Activated T-helper 1 cell treated with anti-CD3 and anti-CD28 coated beads, Interleukin-2, amount 50 U/mL, for 16 hours (primary cell): Measurements from ENCODE around the gene ASCL3.
"Not testable (repeated sequence)": the region's sequence is repeated elsewhere in the genome, so short reads cannot be mapped to it uniquely, and the experiment has no call there.

ENCODE experiments used
- DNase-seq, 2 donors: peaks; one replicate each; pipeline ENCODE4 v3.0.0-alpha.2; 2020; ENCODE audit warnings: low read depth in 1 of 2, low spot score in 1 of 2

Gene ASCL3

GRCh38 chr11:8948886-8949285, 6.1 kb upstream of the ASCL3 start:
- no peak for DNase-seq

GRCh38 chr11:8947230-8947943, 4.6 kb upstream of the ASCL3 start:
- DNase-seq: no peak

DNA sequence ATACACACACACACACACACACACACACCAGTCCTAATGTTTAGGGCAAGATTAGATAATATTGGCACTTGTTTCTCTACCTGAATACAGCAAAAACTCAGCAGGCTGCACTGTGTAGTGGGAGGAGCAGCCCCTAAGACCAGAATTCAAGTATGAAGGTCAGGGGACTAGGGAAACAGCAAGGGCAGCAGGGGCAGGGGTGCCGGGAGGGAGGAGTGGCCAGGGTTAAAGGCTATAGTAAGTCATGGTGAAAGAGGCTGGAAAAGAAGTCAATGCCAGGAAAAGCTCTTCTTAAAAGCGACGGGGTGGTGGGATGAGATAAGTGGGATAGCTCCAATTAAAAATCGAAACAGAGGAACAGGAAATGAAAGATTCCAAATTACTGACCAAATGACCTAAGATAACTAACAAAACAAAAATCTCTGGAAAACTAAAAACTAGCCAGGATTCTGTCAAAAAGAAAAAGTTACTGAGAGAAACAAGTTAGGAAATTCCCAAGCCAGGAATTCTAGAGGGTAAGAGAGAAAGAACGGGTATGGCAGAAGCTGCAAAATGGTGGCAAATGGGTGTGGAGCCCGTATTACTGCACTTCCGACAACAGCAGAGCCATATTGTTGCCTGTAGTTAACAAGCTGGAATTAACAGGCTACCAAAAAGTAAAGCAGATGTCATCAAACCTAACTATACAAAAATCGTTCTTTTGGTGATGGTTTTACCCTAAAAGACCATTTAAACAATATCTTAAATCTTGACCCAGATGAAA, 1.3 kb downstream of the ASCL3 start:
- DNase-seq: no peak

DNA sequence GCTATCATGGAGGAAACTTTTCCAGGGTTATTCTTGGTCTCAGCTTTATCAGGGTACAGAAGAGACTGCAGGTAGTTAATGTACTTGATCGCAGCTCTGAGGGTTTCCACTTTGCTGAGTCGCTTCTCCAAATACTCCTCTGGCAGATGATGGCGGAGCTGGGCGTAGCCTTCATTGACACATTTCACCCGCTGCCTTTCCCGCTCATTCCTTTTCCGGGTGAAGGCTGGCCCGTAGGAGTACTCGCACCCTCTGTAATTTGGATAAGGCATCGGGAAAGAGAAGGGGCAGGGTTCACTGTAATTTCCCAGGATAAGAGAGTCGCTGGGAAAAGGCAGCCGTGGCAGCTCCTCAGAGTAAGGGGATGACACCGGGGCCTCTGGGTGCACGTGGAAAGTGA, 5.2 kb downstream of the ASCL3 start:
- no peak for DNase-seq

DNA sequence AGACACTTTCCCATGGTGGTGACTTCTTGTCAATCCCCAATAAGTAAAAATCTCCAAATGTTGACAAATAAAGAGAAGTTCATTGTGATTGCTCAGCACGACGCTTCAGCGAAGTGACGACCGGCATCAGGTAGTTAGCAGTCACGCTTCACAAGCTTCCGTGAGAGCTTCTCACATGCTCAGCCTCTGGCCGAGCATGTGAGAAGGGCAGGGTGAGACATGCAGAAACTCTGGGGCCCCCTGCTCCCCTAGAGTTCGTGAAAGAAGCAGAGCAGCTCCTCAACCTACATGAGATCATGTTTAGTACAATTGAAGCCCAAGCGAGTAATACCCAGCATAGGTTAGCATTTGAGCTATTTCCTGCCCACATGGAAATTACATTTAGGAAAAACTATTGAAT, 5.7 kb downstream of the ASCL3 start:
- DNase-seq: no peak

DNA sequence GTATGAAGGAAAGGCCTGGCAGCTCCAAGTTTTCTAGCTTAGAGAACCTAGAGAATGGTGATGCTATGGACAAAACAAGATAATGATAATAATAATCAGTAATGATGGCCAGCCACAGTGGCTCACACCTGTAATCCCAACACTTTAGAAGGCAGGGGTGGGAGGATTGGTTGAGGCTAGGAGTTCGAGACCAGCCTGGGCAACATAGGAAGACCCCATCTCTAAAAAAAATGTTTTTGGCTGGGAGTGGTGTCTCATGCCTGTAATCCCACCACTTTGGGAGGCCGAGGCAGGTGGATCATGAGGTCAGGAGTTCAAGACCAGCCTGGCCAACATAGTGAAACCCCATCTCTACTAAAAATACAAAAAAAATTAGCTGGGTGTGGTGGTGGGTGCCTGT, 7.0 kb downstream of the ASCL3 start:
- not testable (repeated sequence) for DNase-seq

DNA sequence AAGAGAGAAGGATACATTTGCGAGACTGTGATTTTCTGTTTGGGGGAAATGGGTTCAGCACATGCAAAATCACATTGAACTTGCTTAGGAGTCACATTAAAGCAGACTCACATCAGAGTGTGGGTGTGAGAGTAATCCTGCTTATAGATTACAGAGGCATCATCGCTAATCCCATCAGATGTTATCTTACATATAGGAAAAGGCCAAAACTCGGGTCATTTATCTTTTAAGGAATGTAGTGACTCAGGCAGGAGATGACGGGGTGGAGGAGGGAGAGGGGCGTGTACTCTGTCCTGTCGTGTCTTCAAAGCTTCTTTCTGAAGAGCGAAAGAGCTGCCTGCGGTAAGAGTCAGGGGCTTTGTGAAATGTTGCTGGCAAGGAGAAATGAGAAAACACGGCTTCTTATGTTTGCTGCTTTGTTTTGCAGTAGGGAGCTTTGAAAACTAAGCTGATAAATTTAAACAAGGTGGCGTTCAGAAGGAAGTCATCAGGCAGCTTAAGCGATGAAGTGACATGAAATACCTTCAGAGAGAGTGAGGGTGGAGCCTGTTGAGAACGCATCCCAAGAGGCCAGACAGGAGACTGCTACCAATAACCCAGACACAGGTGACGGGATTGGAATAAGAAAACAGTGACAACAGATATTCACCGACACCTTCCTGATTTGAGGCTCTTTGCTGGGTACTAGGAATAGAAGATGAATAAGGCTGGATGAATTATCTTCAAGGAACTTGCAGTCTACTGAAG, 7.9 kb downstream of the ASCL3 start:
- DNase-seq: no peak

- no peak for DNase-seq
These were observed 8.9 kb downstream of the ASCL3 start for GRCh38 chr11:8933931-8934330.

GRCh38 chr11:8932564-8933180, 10.1 kb downstream of the ASCL3 start, which contains the start of gene C11orf16:
Gene C11orf16, minus strand, starts transcription at chr11:8932947. Its CDS starts 639 bp downstream, at chr11:8932308.
- DNase-seq: no peak

DNA sequence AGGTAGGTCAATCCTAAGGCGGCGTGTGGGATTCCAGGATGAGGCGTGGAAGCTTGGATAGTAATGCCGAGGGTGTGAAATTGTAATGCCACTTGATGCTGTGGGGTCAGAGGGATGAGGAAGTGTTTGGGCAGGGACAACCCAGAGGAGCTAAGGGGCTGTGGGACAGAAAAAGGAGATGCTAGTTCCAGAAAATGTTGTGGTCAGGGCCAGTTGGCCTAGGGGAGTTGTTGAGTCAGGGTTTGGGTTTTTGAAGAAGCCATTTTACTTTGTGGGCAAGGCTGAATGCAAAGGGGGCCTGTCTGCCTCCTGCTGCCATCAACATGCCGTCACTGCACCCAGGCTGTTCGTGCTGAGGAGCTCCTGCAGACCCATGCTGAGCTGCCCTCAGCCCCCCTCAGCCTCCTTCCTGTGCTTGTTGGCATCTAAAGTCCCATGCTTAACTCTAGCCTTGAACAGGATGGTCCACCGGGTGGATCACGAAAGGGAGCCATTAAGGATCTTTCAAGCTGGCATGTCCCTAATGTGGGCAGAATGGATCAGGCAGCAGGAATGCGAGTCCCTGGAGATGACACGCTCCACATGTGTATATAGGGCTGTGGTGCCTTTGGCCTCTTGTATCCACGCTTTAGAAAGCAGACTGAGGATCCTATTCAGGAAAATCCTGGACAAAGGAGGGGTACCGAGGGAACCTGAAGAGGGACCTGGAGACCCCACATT, 12.2 kb downstream of the ASCL3 start:
- no peak for DNase-seq

- no peak for DNase-seq
These were observed 13.7 kb downstream of the ASCL3 start for GRCh38 chr11:8928981-8929615.

DNA sequence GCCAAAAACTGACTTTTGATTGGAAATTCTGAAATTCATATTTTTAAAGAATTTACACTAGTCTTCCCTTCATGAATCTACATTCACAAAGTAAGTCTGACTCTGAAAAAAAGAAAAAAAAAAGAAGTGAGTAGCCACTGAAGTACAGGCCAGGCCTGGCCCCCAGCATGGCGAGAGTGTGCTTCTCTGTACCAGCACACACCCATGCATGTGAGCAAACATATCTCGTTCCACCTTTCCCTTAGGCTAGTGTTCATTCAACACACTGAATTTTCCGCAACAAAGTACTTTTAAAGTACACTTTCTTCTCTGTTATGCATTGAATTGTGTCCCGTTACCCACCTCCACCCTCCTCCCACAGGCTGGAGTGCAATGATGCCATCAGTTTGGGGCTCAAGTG, 14.6 kb downstream of the ASCL3 start:
- no peak for DNase-seq

DNA sequence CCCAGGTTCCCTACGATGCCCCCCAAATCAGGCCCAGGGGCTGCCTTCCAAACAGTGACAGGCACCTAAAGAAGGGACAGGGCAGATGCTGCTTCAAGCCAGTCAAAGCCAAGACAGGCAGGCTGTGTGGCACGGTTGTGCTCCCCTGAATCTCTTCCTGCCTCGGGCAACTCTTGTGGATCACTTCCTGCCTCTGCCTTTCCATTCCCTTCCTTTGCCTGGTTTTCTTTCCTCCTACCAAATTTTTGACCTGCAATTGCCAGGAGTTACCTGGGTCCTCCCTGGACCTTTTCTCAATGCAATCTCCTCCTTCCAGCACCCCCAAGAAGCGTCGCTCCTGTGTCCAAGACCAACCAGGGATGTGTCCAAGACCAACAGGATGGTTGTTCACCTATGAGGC, 15.6 kb downstream of the ASCL3 start:
- DNase-seq: no peak

DNA sequence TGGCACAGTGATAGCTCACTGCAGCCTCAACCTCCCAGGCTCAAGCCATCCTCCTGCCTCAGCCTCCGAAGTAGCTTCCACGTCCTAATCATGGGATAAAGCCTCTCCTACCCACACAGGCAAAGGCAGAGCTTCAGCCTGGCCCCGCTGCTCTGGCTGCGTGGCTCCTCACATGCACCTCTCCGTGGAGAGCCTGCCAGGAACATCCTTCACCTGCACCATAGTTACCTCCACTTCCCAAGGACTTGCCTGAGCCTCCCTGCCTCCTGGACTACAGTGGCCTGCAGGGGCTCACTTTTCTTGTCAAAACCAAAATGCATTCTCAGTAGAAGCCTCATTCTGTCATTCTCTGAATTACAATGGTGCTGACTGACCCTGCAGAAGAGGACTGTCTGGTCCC, 16.6 kb downstream of the ASCL3 start:
- no peak for DNase-seq

- no peak for DNase-seq
These were observed 17.1 kb downstream of the ASCL3 start for GRCh38 chr11:8925711-8926110.

- no peak for DNase-seq
These were observed 20.1 kb downstream of the ASCL3 start for GRCh38 chr11:8922691-8923090.

GRCh38 chr11:8917157-8917825, 25.5 kb downstream of the ASCL3 start:
- no peak for DNase-seq

- no peak for DNase-seq
These were observed 28.2 kb downstream of the ASCL3 start for GRCh38 chr11:8914661-8915018.

DNA sequence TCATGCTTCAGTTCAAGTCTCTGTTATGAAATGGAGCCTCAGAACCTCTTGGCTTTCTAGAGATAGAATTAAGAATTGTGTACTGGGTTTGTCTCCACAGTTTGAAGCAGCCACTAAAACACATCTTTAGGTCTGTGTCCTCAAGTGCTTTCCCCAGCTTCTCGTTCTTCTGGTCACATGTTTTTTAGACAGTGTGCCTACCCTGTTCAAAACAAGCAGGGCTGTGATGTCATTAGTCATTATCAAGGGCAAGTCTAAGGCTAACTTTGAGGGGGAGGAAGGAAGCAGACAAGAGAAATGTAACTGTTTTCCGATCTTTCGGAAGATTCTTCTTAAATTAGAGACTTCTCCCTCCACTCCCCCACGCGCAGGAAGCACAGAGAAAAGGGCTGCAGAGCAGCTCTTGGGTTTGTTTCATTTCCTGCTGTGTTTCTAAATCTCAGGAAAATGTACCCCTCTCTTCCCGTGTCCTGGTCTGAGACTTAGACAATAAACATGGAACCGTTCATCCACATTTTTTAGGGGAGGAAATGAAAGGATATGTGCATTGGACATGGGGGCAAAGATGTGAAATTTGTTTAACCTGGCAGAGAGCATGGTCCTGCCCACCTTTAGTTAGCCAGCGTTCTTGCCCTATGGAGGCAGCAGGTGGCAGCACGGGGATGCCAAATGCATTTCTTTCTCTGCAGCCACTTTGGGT, 28.7 kb downstream of the ASCL3 start:
- peak in 1 of 2 donors; percentile 15 for DNase-seq
